ENCODE results near the gene ZNF736. TPM values are rescaled to one million over a fixed set of nuclear protein-coding genes. Genes with fewer than 3 reads are reported as not detected.

ZNF736 gene
- total and polyA plus RNA-seq, 2 of the 8 experiments (the other 6 are each of a cell fraction or from before 2014, with no cell fraction given) = not detected

- no peak for TF ChIP-seq JUN (IDR thresholded peaks at IDR 0.05; ENCODE audit: low read depth, low read length)
- TF ChIP-seq TAF1 (IDR thresholded peaks at IDR 0.05; ENCODE audit: low read depth, low read length) = no peak
- no peak for TF ChIP-seq CBX5 (IDR thresholded peaks at IDR 0.05; ENCODE audit: low read depth, low read length)
- TF ChIP-seq TBP (IDR thresholded peaks at IDR 0.05; ENCODE audit: low read depth, low read length) = no peak
- no peak for TF ChIP-seq SUZ12 (IDR thresholded peaks at IDR 0.05; ENCODE audit: low read length)
- TF ChIP-seq RXRA (IDR thresholded peaks at IDR 0.05; ENCODE audit: insufficient read depth, low read depth, low read length) = no peak
- TF ChIP-seq, protein P1, sequence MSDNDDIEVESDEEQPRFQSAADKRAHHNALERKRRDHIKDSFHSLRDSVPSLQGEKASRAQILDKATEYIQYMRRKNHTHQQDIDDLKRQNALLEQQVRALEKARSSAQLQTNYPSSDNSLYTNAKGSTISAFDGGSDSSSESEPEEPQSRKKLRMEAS (IDR thresholded peaks at IDR 0.05) = no peak
- TF ChIP-seq, protein P2, sequence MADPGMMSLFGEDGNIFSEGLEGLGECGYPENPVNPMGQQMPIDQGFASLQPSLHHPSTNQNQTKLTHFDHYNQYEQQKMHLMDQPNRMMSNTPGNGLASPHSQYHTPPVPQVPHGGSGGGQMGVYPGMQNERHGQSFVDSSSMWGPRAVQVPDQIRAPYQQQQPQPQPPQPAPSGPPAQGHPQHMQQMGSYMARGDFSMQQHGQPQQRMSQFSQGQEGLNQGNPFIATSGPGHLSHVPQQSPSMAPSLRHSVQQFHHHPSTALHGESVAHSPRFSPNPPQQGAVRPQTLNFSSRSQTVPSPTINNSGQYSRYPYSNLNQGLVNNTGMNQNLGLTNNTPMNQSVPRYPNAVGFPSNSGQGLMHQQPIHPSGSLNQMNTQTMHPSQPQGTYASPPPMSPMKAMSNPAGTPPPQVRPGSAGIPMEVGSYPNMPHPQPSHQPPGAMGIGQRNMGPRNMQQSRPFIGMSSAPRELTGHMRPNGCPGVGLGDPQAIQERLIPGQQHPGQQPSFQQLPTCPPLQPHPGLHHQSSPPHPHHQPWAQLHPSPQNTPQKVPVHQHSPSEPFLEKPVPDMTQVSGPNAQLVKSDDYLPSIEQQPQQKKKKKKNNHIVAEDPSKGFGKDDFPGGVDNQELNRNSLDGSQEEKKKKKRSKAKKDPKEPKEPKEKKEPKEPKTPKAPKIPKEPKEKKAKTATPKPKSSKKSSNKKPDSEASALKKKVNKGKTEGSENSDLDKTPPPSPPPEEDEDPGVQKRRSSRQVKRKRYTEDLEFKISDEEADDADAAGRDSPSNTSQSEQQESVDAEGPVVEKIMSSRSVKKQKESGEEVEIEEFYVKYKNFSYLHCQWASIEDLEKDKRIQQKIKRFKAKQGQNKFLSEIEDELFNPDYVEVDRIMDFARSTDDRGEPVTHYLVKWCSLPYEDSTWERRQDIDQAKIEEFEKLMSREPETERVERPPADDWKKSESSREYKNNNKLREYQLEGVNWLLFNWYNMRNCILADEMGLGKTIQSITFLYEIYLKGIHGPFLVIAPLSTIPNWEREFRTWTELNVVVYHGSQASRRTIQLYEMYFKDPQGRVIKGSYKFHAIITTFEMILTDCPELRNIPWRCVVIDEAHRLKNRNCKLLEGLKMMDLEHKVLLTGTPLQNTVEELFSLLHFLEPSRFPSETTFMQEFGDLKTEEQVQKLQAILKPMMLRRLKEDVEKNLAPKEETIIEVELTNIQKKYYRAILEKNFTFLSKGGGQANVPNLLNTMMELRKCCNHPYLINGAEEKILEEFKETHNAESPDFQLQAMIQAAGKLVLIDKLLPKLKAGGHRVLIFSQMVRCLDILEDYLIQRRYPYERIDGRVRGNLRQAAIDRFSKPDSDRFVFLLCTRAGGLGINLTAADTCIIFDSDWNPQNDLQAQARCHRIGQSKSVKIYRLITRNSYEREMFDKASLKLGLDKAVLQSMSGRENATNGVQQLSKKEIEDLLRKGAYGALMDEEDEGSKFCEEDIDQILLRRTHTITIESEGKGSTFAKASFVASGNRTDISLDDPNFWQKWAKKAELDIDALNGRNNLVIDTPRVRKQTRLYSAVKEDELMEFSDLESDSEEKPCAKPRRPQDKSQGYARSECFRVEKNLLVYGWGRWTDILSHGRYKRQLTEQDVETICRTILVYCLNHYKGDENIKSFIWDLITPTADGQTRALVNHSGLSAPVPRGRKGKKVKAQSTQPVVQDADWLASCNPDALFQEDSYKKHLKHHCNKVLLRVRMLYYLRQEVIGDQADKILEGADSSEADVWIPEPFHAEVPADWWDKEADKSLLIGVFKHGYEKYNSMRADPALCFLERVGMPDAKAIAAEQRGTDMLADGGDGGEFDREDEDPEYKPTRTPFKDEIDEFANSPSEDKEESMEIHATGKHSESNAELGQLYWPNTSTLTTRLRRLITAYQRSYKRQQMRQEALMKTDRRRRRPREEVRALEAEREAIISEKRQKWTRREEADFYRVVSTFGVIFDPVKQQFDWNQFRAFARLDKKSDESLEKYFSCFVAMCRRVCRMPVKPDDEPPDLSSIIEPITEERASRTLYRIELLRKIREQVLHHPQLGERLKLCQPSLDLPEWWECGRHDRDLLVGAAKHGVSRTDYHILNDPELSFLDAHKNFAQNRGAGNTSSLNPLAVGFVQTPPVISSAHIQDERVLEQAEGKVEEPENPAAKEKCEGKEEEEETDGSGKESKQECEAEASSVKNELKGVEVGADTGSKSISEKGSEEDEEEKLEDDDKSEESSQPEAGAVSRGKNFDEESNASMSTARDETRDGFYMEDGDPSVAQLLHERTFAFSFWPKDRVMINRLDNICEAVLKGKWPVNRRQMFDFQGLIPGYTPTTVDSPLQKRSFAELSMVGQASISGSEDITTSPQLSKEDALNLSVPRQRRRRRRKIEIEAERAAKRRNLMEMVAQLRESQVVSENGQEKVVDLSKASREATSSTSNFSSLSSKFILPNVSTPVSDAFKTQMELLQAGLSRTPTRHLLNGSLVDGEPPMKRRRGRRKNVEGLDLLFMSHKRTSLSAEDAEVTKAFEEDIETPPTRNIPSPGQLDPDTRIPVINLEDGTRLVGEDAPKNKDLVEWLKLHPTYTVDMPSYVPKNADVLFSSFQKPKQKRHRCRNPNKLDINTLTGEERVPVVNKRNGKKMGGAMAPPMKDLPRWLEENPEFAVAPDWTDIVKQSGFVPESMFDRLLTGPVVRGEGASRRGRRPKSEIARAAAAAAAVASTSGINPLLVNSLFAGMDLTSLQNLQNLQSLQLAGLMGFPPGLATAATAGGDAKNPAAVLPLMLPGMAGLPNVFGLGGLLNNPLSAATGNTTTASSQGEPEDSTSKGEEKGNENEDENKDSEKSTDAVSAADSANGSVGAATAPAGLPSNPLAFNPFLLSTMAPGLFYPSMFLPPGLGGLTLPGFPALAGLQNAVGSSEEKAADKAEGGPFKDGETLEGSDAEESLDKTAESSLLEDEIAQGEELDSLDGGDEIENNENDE (IDR thresholded peaks at IDR 0.05; ENCODE audit: insufficient replicate concordance, low read length) = no peak
Measured at GRCh38 chr7:64314566-64314965, 805 bp downstream of the ZNF736 start (continued).

Data from H1 (cell line).